HG03139 (cell line): ENCODE measurements around the gene ACBD3.
A peak's percentile ranks its signal among the peaks of the same experiment; 100 is the strongest.

Experiments used
- ATAC-seq: cut with Tn5 transposase; IDR thresholded peaks from one replicate; pipeline ENCODE4 v1.9.1; 2021; ENCODE audit not compliant: unreplicated experiment

ACBD3 gene

GRCh38 chr1:226135059-226135651 lies 51.4 kb downstream of the ACBD3 start:
- no peak for ATAC-seq

DNA sequence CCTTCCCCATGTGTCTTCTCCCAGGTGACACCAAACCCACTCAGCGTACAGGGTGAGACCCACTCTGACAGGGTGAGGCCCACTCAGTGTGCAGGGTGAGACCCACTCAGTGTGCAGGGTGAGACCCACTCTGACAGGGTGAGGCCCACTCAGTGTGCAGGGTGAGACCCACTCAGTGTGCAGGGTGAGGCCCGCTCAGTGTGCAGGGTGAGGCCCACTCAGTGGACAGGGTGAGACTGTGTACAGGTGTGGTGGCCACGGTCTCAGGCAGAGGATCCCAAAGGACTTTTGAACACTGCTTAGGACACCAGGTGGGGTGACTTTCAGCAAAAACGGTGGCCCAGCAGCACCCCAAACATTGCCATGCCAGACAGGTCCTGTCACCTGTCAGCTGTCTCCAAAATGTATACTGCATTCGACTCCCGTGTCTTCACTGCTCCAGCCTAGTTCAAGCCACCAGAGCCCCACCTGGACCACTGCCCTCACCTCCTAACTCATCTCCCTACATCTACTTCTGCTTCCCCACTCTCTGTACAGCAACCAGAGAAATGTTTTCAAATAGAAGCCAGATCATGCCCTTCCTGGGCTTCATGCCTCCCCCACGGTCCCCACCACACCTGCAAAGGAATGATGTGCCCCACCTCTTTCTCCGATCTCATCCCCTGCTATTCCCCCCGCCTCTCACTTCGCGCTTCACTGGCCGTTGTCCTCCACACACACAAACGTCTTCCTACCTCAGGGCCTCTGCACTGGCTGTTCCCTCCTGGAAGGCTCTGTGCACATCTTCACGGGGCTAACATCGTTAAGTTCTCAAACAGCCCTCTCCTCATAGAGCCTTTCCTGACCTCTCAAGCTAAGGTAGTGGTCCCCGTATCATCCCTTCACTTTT lies 52.1 kb downstream of the ACBD3 start:
- ATAC-seq: no peak

GRCh38 chr1:226133504-226134123 lies 52.9 kb downstream of the ACBD3 start:
- no peak for ATAC-seq

- ATAC-seq: no peak
Observed at GRCh38 chr1:226132728-226133503, 53.6 kb downstream of the ACBD3 start.

DNA sequence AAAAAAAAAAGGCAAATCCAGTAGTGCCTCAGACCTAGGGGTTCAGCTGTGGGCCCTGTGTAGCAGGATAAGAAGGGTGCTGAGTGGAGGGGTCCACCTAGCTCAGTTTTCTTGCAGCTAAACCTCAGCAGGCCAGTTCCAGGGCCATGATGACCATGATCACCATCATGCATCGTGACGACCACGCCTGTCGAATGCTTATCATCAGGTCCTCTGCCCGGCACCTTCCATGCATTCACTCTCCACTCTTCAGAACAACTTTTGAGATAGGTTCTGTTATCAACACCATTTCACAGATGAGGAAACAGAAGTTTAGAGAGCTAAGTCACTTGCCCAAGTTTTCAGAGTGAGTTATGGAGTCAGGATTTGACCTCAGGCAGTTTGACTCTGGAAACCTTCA lies 54.9 kb downstream of the ACBD3 start:
- no peak for ATAC-seq

DNA sequence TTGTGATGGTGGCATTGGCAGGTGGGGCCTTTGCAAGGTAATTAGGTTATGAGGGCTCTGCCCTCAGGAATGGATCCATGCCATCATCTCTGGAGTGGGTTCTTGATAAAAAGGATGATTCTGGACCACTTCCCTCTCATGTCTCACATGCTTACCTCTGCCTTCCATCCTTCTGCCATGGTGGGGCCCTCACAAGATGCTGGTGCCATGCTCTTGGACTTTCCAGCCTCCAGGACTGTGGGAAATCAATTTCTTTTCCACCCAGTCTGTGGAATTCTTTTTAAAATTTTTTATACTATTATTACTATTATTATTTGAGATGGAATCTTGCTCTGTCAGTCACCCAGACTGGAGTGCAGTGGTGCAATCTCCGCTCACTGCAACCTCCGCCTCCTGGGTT lies 57.3 kb downstream of the ACBD3 start:
- no peak for ATAC-seq

GRCh38 chr1:226128487-226129075 lies 58.0 kb downstream of the ACBD3 start:
- ATAC-seq: no peak

DNA sequence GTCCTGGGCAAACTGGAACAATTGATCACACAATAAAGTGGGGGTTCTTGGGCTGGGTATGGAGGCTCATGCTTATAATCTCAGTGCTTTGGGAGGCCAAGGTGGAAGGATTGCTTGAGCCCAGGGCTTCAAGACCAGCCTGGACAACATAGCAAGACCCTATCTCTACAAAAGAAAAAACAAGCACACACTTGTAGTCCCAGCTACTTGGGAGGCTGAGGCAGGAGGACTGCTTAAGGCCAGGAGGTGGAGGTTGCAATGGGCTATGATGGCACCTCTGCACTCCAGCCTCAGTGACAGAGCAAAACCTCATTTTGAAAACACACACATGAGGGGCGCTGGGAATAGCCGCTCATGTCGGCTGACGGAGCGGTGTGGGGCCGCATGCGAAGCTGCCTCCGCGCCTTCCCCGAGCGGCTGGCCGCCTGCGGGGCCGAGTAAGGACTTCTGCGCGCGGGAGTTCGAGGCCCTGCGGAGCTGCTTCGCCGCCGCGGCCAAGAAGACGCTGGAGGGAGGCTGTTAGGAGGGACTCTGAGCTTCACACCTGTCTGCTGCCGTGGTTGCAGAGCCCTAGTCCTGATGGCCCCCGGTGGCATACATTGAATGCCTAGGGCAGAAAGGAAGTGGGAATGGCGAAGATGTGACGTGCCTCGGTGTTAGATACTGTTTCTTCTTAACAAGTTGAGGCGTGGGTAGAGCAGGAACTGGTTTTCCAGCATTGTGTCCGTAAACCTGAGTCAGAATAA lies 59.5 kb downstream of the ACBD3 start:
- no peak for ATAC-seq

- ATAC-seq: no peak
Observed at GRCh38 chr1:226125831-226126230, 60.7 kb downstream of the ACBD3 start.

GRCh38 chr1:226125097-226125630 lies 61.4 kb downstream of the ACBD3 start:
- no peak for ATAC-seq

- ATAC-seq: no peak
Observed at GRCh38 chr1:226123591-226124471, 62.7 kb downstream of the ACBD3 start.

DNA sequence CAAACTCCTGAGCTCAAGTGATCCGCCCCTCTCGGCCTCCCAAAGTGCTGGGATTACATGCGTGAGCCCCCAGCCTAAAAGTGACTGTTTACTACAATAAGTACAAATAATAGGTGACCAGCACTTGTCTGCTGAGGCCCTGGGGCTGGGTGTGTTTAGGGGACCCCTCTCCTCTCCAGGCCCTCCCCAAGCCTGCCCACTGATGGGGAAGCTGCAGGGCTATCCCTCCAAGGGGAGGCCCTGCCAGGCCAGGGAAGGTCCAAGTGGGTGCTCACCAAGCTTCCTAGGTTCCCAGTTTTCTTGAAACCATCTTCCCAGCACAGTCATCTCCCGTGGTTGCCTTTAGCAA lies 63.4 kb downstream of the ACBD3 start:
- ATAC-seq: no peak

GRCh38 chr1:226121587-226122400 lies 64.7 kb downstream of the ACBD3 start:
- peak; percentile 48 for ATAC-seq

GRCh38 chr1:226121049-226121586 lies 65.4 kb downstream of the ACBD3 start:
- ATAC-seq: no peak

DNA sequence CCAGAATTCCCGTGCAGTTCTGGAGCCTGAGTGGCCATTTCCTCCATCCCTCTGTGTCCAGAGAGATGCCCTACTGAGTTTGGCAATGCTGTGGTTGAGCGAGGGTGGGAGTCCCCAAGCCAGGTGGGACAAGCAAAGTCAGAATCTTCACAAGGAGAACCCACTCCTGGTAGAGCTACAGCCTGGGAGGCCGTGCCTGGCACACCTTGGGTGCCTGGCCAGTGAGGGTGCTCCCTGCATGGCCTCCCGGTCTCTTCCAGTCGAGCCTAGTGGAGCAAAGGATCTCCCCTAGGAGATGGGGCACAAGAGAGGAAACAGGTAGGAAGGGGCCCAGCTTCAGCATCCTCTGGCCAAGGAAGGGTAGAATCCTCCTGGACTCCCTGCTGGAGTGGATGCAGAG lies 66.1 kb downstream of the ACBD3 start:
- ATAC-seq: no peak

DNA sequence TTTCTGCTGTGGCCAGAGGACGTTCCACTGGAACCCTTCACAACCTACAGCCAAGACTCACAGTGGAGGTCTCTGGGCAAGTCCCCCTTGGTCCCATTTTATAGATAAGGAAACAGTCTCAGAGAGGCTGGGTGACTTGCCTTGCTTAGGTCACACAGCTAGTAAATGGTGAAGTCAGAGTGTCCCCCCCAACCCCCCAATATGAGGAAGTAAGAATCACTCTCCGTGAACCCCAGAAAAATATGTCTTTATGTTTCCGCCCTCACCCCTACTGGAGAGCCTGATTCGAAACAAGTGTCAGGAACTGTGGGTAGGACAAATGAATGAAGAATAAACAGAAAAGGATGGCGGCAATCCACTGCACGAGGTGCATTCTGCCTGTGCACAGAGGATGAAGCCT lies 67.4 kb downstream of the ACBD3 start:
- ATAC-seq: no peak

DNA sequence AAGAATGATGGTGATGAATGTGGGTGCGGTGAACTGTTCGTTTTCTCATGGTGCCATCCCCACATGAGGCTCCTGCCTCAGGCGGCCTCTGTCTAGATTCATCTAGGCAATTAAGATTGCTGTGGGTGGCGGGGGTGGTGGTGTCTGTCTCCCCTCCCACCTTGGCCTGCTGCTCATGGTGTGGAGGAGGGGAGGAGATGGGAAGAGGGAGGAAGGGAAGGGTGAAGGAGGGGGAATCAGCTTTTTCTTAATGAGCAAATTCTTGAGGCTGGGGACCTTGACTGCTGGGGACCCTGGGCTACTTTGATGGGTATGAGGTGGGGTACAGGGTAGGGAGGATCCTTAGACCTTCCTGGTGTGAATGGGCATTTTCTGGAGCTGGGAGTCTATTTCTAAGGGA lies 68.2 kb downstream of the ACBD3 start:
- no peak for ATAC-seq

DNA sequence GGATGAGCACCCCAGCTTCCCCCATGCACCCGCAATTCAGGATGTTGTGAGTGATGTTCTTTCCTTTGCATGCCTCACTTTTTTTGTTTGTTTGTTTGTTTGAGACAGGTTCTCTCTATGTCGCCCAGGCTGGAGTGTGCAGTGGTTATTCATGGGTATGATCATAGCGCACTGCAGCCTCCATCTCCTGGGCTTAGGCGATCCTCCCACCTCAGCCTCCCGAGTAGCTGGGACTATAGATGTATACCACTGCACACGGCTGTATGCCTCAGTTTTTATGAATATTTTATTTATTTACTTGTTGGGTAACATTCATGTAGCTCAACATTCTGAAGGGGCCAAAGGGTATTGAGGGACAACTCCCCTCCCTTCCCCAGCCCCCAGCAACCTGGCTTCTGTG lies 69.2 kb downstream of the ACBD3 start:
- no peak for ATAC-seq
